DND-41 (cell line): ENCODE data around the gene ELAC2.

Experiments used
- ATAC-seq: fragments of 200-7000 bp; cut with Tn5 transposase; 3 replicates; pipeline ENCODE4 v1.9.1; 2021; ENCODE audit warnings: low read depth; ENCODE audit not compliant: insufficient read depth
- DNase-seq: peaks from one replicate; pipeline ENCODE4 v3.0.0-alpha.2; 2020
- H2AFZ ChIP-seq: 2 replicates; pipeline ENCODE4 v1.6.0; 2012; ENCODE audit warnings: low read depth, low read length
- H3K27ac ChIP-seq: 2 replicates; pipeline ENCODE4 v1.5.1; 2012; ENCODE audit warnings: low read length, inconsistent platforms
- H3K27me3 ChIP-seq: fragments of 200-600 bp; sonication (generic); 2 replicates; pipeline ENCODE4 v1.6.0; 2012; ENCODE audit warnings: low read length, mild to moderate bottlenecking, inconsistent platforms; ENCODE audit not compliant: insufficient read depth, poor library complexity
- H3K36me3 ChIP-seq: 2 replicates; pipeline ENCODE4 v1.5.1; 2012; ENCODE audit warnings: low read length, inconsistent platforms; ENCODE audit not compliant: insufficient read depth
- H3K4me1 ChIP-seq: 2 replicates; pipeline ENCODE4 v1.5.1; 2012; ENCODE audit warnings: mild to moderate bottlenecking, low read length; ENCODE audit not compliant: insufficient read depth
- H3K4me2 ChIP-seq: 2 replicates; pipeline ENCODE4 v1.6.0; 2012; ENCODE audit warnings: mild to moderate bottlenecking, moderate library complexity, low read length, inconsistent platforms; ENCODE audit not compliant: insufficient read depth
- H3K4me3 ChIP-seq, 2 experiments: fragments of 200-600 bp in 1 of 2; shearing (Covaris generic) in 1 of 2; 2 replicates each; pipeline ENCODE4 v1.5.1; 2012 to 2016; ENCODE audit warnings: inconsistent platforms in 2 of 2, low read length in 2 of 2, mild to moderate bottlenecking in 2 of 2, low read depth in 1 of 2, moderate library complexity in 1 of 2
- H3K79me2 ChIP-seq: 2 replicates; pipeline ENCODE4 v1.6.0; 2012; ENCODE audit warnings: low read length, inconsistent platforms; ENCODE audit not compliant: insufficient read depth
- H3K9ac ChIP-seq: 2 replicates; pipeline ENCODE4 v1.6.0; 2012; ENCODE audit warnings: low read depth, mild to moderate bottlenecking, inconsistent platforms, low read length, moderate library complexity
- H3K9me3 ChIP-seq: 2 replicates; pipeline ENCODE4 v1.5.1; 2012; ENCODE audit warnings: low read length, moderate library complexity, mild to moderate bottlenecking, inconsistent platforms; ENCODE audit not compliant: insufficient read depth, severe bottlenecking
- H4K20me1 ChIP-seq: 2 replicates; pipeline ENCODE4 v1.6.0; 2012; ENCODE audit warnings: low read length; ENCODE audit not compliant: insufficient read depth
- CTCF ChIP-seq: IDR thresholded peaks from 2 replicates; pipeline ENCODE4 v1.5.1; 2012; ENCODE audit warnings: borderline replicate concordance, low read length, moderate library complexity, mild to moderate bottlenecking; ENCODE audit not compliant: poor library complexity, severe bottlenecking; ENCODE audit errors: extremely low read depth
- EZH2 ChIP-seq: IDR thresholded peaks from 3 replicates; pipeline ENCODE4 v1.6.1; 2012; ENCODE audit warnings: borderline replicate concordance, low read depth, mild to moderate bottlenecking, moderate library complexity, low read length, inconsistent platforms; ENCODE audit not compliant: severe bottlenecking

ELAC2 gene

GRCh38 chr17:13025687-13026086 lies 7.9 kb upstream of the ELAC2 start:
- ATAC-seq (no peak), DNase-seq (no peak)
- Histone ChIP-seq H3K4me1 (peaks cover 9% of the 10 kb centered on the region), H3K4me3 (no peak overlapping the region), H4K20me1 (no peaks in the 10 kb centered on the region), H3K36me3 (no peaks in the 10 kb centered on the region), H3K79me2 (no peaks in the 10 kb centered on the region), H3K27ac (no peak overlapping the region), H3K9ac (no peak overlapping the region), H2AFZ (peak overlapping the region; percentile 14; the same call in 1 of the 2 replicates), H3K4me2 (no peak overlapping the region), H3K9me3 (no peaks in the 10 kb centered on the region), H3K27me3 (no peaks in the 10 kb centered on the region)
- TF ChIP-seq EZH2 (no peak), CTCF (no peak)

- no peaks in the 10 kb centered on the region for H3K27me3 ChIP-seq
- H2AFZ ChIP-seq = peak overlapping the region; percentile 14; the same call in 1 of the 2 replicates
- H3K36me3 ChIP-seq = no peaks in the 10 kb centered on the region
- DNase-seq (no peak), ATAC-seq (no peak)
- H3K4me2 ChIP-seq = no peak overlapping the region
- H3K4me3 ChIP-seq = no peak overlapping the region
- H3K9ac ChIP-seq = no peak overlapping the region
- no peak overlapping the region for H3K27ac ChIP-seq
- TF ChIP-seq EZH2 = no peak
- no peak for TF ChIP-seq CTCF
- no peaks in the 10 kb centered on the region for H3K79me2 ChIP-seq
- H4K20me1 ChIP-seq = no peaks in the 10 kb centered on the region
- H3K4me1 ChIP-seq = peaks cover 9% of the 10 kb centered on the region
- H3K9me3 ChIP-seq = no peaks in the 10 kb centered on the region
Observed at GRCh38 chr17:13025258-13025627, 7.4 kb upstream of the ELAC2 start.

GRCh38 chr17:13024526-13025257 lies 6.9 kb upstream of the ELAC2 start:
- Histone ChIP-seq H3K9ac (no peak overlapping the region), H3K27ac (no peak overlapping the region), H2AFZ (peak overlapping the region; percentile 65), H3K4me1 (peaks cover 9% of the 10 kb centered on the region), H3K4me2 (peak overlapping the region; percentile 51), H3K27me3 (no peaks in the 10 kb centered on the region), H4K20me1 (no peaks in the 10 kb centered on the region), H3K4me3 (0 out of 4 replicates have a peak overlapping the region, but pooled peaks of 1 of the 2 experiments have one; percentile 20), H3K36me3 (no peaks in the 10 kb centered on the region), H3K79me2 (no peaks in the 10 kb centered on the region), H3K9me3 (no peaks in the 10 kb centered on the region)
- DNase-seq (peak; percentile 74), ATAC-seq (peak; percentile 99)
- TF ChIP-seq EZH2 = no peak
- peak; percentile 98 for TF ChIP-seq CTCF
